GOT3 (cell line): Measurements from ENCODE around the gene PRICKLE4.

ENCODE experiments used
- DNase-seq: peaks from one replicate; lab custom pipeline; 2025; ENCODE audit warnings: mixed read lengths; lab: John Stamatoyannopoulos, UW

The PRICKLE4 gene

GRCh38 chr6:41780551-41781365 is at the start of gene PRICKLE4:
PRICKLE4 (plus strand) TSS chr6:41780782; CDS start chr6:41783474, 2,692 bp downstream.
- no peak for DNase-seq

GRCh38 chr6:41731561-41732086 is 49.0 kb upstream of the PRICKLE4 start:
- DNase-seq = no peak

GRCh38 chr6:41732149-41732548 is 48.4 kb upstream of the PRICKLE4 start:
- no peak for DNase-seq

GRCh38 chr6:41732591-41733359 is 47.8 kb upstream of the PRICKLE4 start:
- DNase-seq = no peak

GRCh38 chr6:41733360-41733706 is 47.2 kb upstream of the PRICKLE4 start:
- no peak for DNase-seq

GRCh38 chr6:41733707-41734665 is 46.6 kb upstream of the PRICKLE4 start:
- no peak for DNase-seq

- no peak for DNase-seq
Measured at GRCh38 chr6:41734666-41735426, 45.7 kb upstream of the PRICKLE4 start.

- DNase-seq = peak; percentile 77
Measured at GRCh38 chr6:41735427-41736185, 45.0 kb upstream of the PRICKLE4 start, which contains the start of gene TFEB. TFEB (minus strand) TSS chr6:41735608; CDS start chr6:41691213, 44,395 bp downstream.

- no peak for DNase-seq
Measured at GRCh38 chr6:41736186-41736733, 44.3 kb upstream of the PRICKLE4 start.

GRCh38 chr6:41736800-41737555 is 43.6 kb upstream of the PRICKLE4 start:
- no peak for DNase-seq

- no peak for DNase-seq
Measured at GRCh38 chr6:41737591-41738130, 42.9 kb upstream of the PRICKLE4 start.

GRCh38 chr6:41739041-41739440 is 41.5 kb upstream of the PRICKLE4 start:
- no peak for DNase-seq

- no peak for DNase-seq
Measured at GRCh38 chr6:41740366-41741162, 40.0 kb upstream of the PRICKLE4 start.

GRCh38 chr6:41741625-41742490 is 38.7 kb upstream of the PRICKLE4 start:
- no peak for DNase-seq

GRCh38 chr6:41743406-41744235 is 37.0 kb upstream of the PRICKLE4 start:
- no peak for DNase-seq

- no peak for DNase-seq
Measured at GRCh38 chr6:41744236-41744787, 36.3 kb upstream of the PRICKLE4 start.
